ENCODE measurements around the gene ASCL2. TPM values are rescaled to one million over a fixed set of nuclear protein-coding genes. Genes with fewer than 3 reads are reported as not detected.

ASCL2 gene
- total RNA-seq, 1 experiment from 2014 or later: 32.5 TPM

- Mint-ChIP-seq H3K4me3 (ENCODE audit: unreplicated experiment) (no peak overlapping the region), H3K27me3 (ENCODE audit: insufficient read depth, unreplicated experiment) (no peaks in the 10 kb centered on the region), H3K9me3 (ENCODE audit: unreplicated experiment) (no peaks in the 10 kb centered on the region), H3K36me3 (ENCODE audit: insufficient read depth, unreplicated experiment) (no peaks in the 10 kb centered on the region), H3K4me1 (ENCODE audit: low read depth, unreplicated experiment) (peaks cover 7% of the 10 kb centered on the region), H3K27ac (ENCODE audit: unreplicated experiment) (no peak overlapping the region)
- H3K27me3 ChIP-seq (replicated peaks; ENCODE audit: control insufficient read depth, insufficient read depth, low read length): no peaks in the 10 kb centered on the region
- no TSS peak for BruUV-seq (replicated peaks)
- intact Hi-C loops (cut with micrococcal nuclease; ENCODE audit: unreplicated experiment): loop anchor here (2.0 to 5.0 kb wide), 2 partner anchors 81 to 111 kb away; no protein-coding TSS in a partner anchor
- H3K36me3 ChIP-seq (ENCODE audit: control insufficient read depth, insufficient read depth, low read length): no peaks in the 10 kb centered on the region
- TF ChIP-seq, protein P1, sequence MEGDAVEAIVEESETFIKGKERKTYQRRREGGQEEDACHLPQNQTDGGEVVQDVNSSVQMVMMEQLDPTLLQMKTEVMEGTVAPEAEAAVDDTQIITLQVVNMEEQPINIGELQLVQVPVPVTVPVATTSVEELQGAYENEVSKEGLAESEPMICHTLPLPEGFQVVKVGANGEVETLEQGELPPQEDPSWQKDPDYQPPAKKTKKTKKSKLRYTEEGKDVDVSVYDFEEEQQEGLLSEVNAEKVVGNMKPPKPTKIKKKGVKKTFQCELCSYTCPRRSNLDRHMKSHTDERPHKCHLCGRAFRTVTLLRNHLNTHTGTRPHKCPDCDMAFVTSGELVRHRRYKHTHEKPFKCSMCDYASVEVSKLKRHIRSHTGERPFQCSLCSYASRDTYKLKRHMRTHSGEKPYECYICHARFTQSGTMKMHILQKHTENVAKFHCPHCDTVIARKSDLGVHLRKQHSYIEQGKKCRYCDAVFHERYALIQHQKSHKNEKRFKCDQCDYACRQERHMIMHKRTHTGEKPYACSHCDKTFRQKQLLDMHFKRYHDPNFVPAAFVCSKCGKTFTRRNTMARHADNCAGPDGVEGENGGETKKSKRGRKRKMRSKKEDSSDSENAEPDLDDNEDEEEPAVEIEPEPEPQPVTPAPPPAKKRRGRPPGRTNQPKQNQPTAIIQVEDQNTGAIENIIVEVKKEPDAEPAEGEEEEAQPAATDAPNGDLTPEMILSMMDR (IDR thresholded peaks at IDR 0.05; ENCODE audit: insufficient read depth in 1 of 2, low read depth in 1 of 2, low read length in 1 of 2, severe bottlenecking in 1 of 2, unreplicated experiment in 1 of 2): no peak
- no peak overlapping the region for H3K4me3 ChIP-seq (ENCODE audit: low read depth, low read length)
- ChIA-PET CTCF (interaction anchor here (0.7 to 2.7 kb wide), 19 partner anchors 16 to 147 kb away, joined by 3 to 46 read pairs (median 8); partner anchors contain the start of gene ASCL2), POLR2A (interaction anchor here (0.8 to 1.0 kb wide), 2 partner anchors 30 to 101 kb away, joined by 3 to 5 read pairs; no protein-coding TSS in a partner anchor)
- DNase-seq: peak in 1 of 2 experiments; percentile 31
- peaks cover 29% of the 10 kb centered on the region for H3K4me1 ChIP-seq
- H3K9me3 ChIP-seq: no peaks in the 10 kb centered on the region
These were observed 27.9 kb upstream of the ASCL2 start for GRCh38 chr11:2298131-2298794.

GRCh38 chr11:2297623-2298030 is 27.2 kb upstream of the ASCL2 start:
- TF ChIP-seq, protein P1 (IDR thresholded peaks at IDR 0.05; ENCODE audit: insufficient read depth in 1 of 2, low read depth in 1 of 2, low read length in 1 of 2, severe bottlenecking in 1 of 2, unreplicated experiment in 1 of 2): no peak
- DNase-seq: no peak
- no TSS peak for BruUV-seq (replicated peaks)
- Histone ChIP-seq H3K4me1 (peaks cover 23% of the 10 kb centered on the region), H3K9me3 (no peaks in the 10 kb centered on the region), H3K27me3 (replicated peaks; ENCODE audit: control insufficient read depth, insufficient read depth, low read length) (no peaks in the 10 kb centered on the region), H3K4me3 (ENCODE audit: low read depth, low read length) (no peak overlapping the region), H3K36me3 (ENCODE audit: control insufficient read depth, insufficient read depth, low read length) (no peaks in the 10 kb centered on the region)
- Mint-ChIP-seq H3K27ac (ENCODE audit: unreplicated experiment) (no peak overlapping the region), H3K9me3 (ENCODE audit: unreplicated experiment) (no peaks in the 10 kb centered on the region), H3K36me3 (ENCODE audit: insufficient read depth, unreplicated experiment) (no peaks in the 10 kb centered on the region), H3K27me3 (ENCODE audit: insufficient read depth, unreplicated experiment) (no peaks in the 10 kb centered on the region), H3K4me3 (ENCODE audit: unreplicated experiment) (no peak overlapping the region), H3K4me1 (ENCODE audit: low read depth, unreplicated experiment) (peaks cover 7% of the 10 kb centered on the region)
- ChIA-PET POLR2A (no interaction called here), CTCF (interaction anchor here (1.1 to 2.7 kb wide), 4 partner anchors 94 to 112 kb away, joined by 4 to 46 read pairs (median 13); no protein-coding TSS in a partner anchor)
- intact Hi-C loops (cut with micrococcal nuclease; ENCODE audit: unreplicated experiment): loop anchor here (2.0 to 5.0 kb wide), 2 partner anchors 80 to 111 kb away; no protein-coding TSS in a partner anchor

DNA sequence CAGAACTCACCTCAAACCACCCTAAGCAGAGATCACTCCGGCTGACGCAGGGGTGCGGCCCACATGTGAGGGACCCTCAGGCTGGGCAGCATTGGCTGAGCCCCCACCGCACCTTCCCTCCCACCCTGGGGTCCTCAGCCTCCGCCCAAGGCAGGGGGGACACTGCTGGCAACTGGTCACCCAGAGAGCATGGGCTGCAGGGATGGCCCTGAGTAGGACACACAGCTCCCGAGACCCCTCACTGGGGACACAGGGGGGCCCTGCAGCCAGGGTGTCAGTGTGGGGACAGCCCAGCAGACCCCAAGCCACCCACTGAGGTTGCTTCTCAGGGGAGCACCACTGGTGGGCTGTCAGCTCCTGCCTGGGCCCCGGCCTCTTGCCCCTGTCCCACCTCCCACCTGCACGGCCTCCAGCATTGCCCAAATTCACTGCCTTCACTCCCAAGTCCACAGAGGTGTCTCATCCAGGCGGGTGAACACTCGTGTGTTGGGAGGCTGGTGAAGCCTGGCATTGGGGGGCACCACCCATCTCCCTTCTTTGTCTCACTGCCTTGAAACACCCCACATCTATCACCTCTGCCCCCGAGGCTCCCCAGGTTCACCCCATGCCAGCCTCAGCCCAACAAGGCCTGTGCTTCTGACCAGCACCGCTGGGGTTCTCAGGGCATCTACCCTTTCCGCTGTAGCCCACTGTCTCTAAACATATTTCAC is 26.7 kb upstream of the ASCL2 start:
- Histone ChIP-seq H3K4me1 (peaks cover 17% of the 10 kb centered on the region), H3K27me3 (replicated peaks; ENCODE audit: control insufficient read depth, insufficient read depth, low read length) (no peaks in the 10 kb centered on the region), H3K4me3 (ENCODE audit: low read depth, low read length) (no peak overlapping the region), H3K36me3 (ENCODE audit: control insufficient read depth, insufficient read depth, low read length) (no peaks in the 10 kb centered on the region), H3K9me3 (no peaks in the 10 kb centered on the region)
- BruUV-seq (replicated peaks): no TSS peak
- H3K27ac Mint-ChIP-seq (ENCODE audit: unreplicated experiment): no peak overlapping the region
- no peak overlapping the region for H3K4me3 Mint-ChIP-seq (ENCODE audit: unreplicated experiment)
- H3K9me3 Mint-ChIP-seq (ENCODE audit: unreplicated experiment): no peaks in the 10 kb centered on the region
- no peaks in the 10 kb centered on the region for H3K36me3 Mint-ChIP-seq (ENCODE audit: insufficient read depth, unreplicated experiment)
- TF ChIP-seq, protein P1 (IDR thresholded peaks at IDR 0.05; ENCODE audit: insufficient read depth in 1 of 2, low read depth in 1 of 2, low read length in 1 of 2, severe bottlenecking in 1 of 2, unreplicated experiment in 1 of 2): no peak
- intact Hi-C loops (cut with micrococcal nuclease; ENCODE audit: unreplicated experiment): loop anchor here (5.0 kb wide), 1 partner anchor 80 kb away; no protein-coding TSS in a partner anchor
- no peaks in the 10 kb centered on the region for H3K27me3 Mint-ChIP-seq (ENCODE audit: insufficient read depth, unreplicated experiment)
- H3K4me1 Mint-ChIP-seq (ENCODE audit: low read depth, unreplicated experiment): peaks cover 7% of the 10 kb centered on the region
- POLR2A ChIA-PET: no interaction called here
- DNase-seq: peak in 1 of 2 experiments; percentile 28
- CTCF ChIA-PET: interaction anchor here (1.1 to 2.7 kb wide), 3 partner anchors 94 to 111 kb away, joined by 4 to 46 read pairs (median 21); no protein-coding TSS in a partner anchor

Data from Caco-2 (cell line).